Measurements from ENCODE around the gene RHOA. TPM values are rescaled to one million over a fixed set of nuclear protein-coding genes. Genes with fewer than 3 reads are reported as not detected.
A peak's percentile ranks its signal among the peaks of the same experiment; 100 is the strongest.

The RHOA gene
- total and polyA plus RNA-seq, 10 of the 15 experiments (the other 5 are each of a cell fraction or from before 2014, with no cell fraction given) = 246 to 1,049 (median 515) TPM

DNA sequence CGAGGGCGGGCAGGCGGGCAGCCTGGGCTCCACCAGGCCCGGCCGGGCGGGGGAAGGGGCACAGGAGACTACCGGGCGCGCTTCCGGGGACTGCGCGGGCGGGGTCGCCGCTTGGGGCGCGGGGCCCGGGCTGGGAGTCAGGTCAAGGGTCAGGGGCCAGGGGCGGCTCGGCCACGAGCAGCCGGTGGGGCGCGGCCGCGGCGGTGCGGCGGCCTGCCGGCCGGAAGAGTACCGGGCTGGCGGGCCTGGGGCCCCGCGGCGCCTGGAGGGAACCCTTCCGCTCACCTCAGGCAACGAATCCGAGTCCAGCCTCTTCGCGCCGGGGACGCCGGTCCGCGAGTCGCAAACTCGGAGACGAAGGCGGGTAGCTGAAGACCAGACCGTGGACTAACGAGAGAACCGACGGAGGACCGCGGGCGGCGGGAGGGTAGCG lies 225 bp downstream of the RHOA start (continued):
- TF ChIP-seq, protein P1, sequence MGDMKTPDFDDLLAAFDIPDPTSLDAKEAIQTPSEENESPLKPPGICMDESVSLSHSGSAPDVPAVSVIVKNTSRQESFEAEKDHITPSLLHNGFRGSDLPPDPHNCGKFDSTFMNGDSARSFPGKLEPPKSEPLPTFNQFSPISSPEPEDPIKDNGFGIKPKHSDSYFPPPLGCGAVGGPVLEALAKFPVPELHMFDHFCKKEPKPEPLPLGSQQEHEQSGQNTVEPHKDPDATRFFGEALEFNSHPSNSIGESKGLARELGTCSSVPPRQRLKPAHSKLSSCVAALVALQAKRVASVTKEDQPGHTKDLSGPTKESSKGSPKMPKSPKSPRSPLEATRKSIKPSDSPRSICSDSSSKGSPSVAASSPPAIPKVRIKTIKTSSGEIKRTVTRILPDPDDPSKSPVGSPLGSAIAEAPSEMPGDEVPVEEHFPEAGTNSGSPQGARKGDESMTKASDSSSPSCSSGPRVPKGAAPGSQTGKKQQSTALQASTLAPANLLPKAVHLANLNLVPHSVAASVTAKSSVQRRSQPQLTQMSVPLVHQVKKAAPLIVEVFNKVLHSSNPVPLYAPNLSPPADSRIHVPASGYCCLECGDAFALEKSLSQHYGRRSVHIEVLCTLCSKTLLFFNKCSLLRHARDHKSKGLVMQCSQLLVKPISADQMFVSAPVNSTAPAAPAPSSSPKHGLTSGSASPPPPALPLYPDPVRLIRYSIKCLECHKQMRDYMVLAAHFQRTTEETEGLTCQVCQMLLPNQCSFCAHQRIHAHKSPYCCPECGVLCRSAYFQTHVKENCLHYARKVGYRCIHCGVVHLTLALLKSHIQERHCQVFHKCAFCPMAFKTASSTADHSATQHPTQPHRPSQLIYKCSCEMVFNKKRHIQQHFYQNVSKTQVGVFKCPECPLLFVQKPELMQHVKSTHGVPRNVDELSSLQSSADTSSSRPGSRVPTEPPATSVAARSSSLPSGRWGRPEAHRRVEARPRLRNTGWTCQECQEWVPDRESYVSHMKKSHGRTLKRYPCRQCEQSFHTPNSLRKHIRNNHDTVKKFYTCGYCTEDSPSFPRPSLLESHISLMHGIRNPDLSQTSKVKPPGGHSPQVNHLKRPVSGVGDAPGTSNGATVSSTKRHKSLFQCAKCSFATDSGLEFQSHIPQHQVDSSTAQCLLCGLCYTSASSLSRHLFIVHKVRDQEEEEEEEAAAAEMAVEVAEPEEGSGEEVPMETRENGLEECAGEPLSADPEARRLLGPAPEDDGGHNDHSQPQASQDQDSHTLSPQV (IDR thresholded peaks at IDR 0.05) = no peak
- TF ChIP-seq POLR2A (IDR thresholded peaks at IDR 0.05; ENCODE audit: low read depth, low read length) (no peak), NR2C1 (IDR thresholded peaks at IDR 0.05) (peak; percentile 88), RFX5 (IDR thresholded peaks at IDR 0.05; ENCODE audit: low read depth, low read length) (no peak), CREM (IDR thresholded peaks at IDR 0.05; ENCODE audit: low read depth) (no peak), IKZF1 (conservative IDR thresholded peaks at IDR 0.05) (0 out of 2 replicates have a peak, but pooled peaks have one; percentile 45), TBL1XR1 (IDR thresholded peaks at IDR 0.05; ENCODE audit: low read depth, low read length) (no peak), PML (IDR thresholded peaks at IDR 0.05; ENCODE audit: low read length) (0 out of 2 replicates have a peak, but pooled peaks have one; percentile 0), BRCA1 (IDR thresholded peaks at IDR 0.05; ENCODE audit: low read depth, low read length) (no peak), GATAD2B (conservative IDR thresholded peaks at IDR 0.05; ENCODE audit: low read depth) (peak; percentile 95), KLF5 (IDR thresholded peaks at IDR 0.05; ENCODE audit: partially characterized antibody) (peak; percentile 37), EGR1 (IDR thresholded peaks at IDR 0.05; ENCODE audit: borderline replicate concordance in 1 of 2, low read depth in 2 of 2, low read length in 2 of 2) (0 out of 3 replicates have a peak, but pooled peaks of 1 of the 2 experiments have one; percentile 17), MXI1 (IDR thresholded peaks at IDR 0.05; ENCODE audit: low read depth, low read length) (no peak; the same call in 1 of the 2 replicates), DPF2 (IDR thresholded peaks at IDR 0.05) (peak; percentile 89), STAT1 (conservative IDR thresholded peaks at IDR 0.05) (no peak), RB1 (IDR thresholded peaks at IDR 0.05; ENCODE audit: borderline replicate concordance) (peak; percentile 80; the same call in 1 of the 2 replicates), BCL11A (IDR thresholded peaks at IDR 0.05; ENCODE audit: low read depth, low read length) (0 out of 2 replicates have a peak, but pooled peaks have one; percentile 1), MYC (IDR thresholded peaks at IDR 0.05; ENCODE audit: insufficient read depth, insufficient read length, insufficient replicate concordance, low read length, severe bottlenecking) (no peak), NR2F1 (conservative IDR thresholded peaks at IDR 0.05) (peak; percentile 98), ZNF622 (IDR thresholded peaks at IDR 0.05) (no peak), IKZF2 (IDR thresholded peaks at IDR 0.05) (no peak), SMARCA5 (IDR thresholded peaks at IDR 0.05) (peak; percentile 86; the same call in 1 of the 2 replicates)
- TF ChIP-seq, protein P2, sequence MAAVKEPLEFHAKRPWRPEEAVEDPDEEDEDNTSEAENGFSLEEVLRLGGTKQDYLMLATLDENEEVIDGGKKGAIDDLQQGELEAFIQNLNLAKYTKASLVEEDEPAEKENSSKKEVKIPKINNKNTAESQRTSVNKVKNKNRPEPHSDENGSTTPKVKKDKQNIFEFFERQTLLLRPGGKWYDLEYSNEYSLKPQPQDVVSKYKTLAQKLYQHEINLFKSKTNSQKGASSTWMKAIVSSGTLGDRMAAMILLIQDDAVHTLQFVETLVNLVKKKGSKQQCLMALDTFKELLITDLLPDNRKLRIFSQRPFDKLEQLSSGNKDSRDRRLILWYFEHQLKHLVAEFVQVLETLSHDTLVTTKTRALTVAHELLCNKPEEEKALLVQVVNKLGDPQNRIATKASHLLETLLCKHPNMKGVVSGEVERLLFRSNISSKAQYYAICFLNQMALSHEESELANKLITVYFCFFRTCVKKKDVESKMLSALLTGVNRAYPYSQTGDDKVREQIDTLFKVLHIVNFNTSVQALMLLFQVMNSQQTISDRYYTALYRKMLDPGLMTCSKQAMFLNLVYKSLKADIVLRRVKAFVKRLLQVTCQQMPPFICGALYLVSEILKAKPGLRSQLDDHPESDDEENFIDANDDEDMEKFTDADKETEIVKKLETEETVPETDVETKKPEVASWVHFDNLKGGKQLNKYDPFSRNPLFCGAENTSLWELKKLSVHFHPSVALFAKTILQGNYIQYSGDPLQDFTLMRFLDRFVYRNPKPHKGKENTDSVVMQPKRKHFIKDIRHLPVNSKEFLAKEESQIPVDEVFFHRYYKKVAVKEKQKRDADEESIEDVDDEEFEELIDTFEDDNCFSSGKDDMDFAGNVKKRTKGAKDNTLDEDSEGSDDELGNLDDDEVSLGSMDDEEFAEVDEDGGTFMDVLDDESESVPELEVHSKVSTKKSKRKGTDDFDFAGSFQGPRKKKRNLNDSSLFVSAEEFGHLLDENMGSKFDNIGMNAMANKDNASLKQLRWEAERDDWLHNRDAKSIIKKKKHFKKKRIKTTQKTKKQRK (IDR thresholded peaks at IDR 0.05; ENCODE audit: low read depth, low read length) = no peak
- TF ChIP-seq, protein P3, sequence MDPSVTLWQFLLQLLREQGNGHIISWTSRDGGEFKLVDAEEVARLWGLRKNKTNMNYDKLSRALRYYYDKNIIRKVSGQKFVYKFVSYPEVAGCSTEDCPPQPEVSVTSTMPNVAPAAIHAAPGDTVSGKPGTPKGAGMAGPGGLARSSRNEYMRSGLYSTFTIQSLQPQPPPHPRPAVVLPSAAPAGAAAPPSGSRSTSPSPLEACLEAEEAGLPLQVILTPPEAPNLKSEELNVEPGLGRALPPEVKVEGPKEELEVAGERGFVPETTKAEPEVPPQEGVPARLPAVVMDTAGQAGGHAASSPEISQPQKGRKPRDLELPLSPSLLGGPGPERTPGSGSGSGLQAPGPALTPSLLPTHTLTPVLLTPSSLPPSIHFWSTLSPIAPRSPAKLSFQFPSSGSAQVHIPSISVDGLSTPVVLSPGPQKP (IDR thresholded peaks at IDR 0.05; ENCODE audit: low read depth, low read length) = 0 out of 2 replicates have a peak, but pooled peaks have one; percentile 49
